ENCODE data around the gene TUT1.

Gene TUT1

DNA sequence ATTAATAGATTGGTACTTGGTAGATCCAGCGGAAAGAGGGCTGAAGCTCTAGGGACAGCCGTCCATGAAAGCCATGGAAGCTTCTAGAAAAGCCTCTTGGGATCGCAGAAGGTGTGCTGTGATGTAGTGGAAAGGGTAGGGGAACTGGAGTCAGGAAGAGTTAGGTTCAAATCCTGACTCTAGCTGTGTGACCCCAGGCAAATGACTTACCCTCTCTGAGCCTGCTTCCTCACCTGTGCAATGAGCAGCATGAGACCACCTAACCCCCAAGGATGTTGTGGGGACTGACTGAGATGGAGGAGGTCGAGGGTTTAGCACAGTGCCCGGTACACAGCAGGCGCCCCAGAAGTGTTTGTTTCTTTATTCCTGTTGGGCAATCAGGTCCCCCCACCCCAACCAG lies 19.1 kb upstream of the TUT1 start:
- H3K4me3 ChIP-seq (ENCODE audit: low read depth, low read length) = no peak overlapping the region

GRCh38 chr11:62608776-62609175 lies 17.5 kb upstream of the TUT1 start:
- no peak for TF ChIP-seq CTCF (IDR thresholded peaks at IDR 0.05; ENCODE audit: low read depth, low read length)
- H3K4me3 ChIP-seq (ENCODE audit: low read depth, low read length) = no peak overlapping the region

More for the DNA sequence above, 19.1 kb upstream of the TUT1 start:
- TF ChIP-seq CTCF (IDR thresholded peaks at IDR 0.05; ENCODE audit: low read depth, low read length) = no peak

DNA sequence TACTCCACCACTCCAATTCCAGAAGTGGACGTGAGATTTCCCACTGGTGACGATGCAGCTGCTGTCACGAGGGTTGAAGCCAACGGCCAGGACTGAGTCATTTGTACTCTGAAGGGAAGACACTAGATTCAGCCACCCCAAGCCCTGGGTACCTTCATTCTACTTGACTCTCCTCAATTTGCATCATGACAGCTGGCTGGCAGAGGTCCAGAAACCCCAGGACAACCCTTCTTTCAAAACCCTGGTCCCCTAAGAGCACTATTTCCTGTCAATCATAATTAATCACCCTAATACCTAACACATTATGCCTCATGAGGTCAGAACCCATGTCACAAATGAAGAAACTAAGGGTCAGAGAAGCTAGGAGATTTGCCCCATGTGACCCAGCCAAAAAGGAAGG lies 16.4 kb upstream of the TUT1 start:
- no peak for TF ChIP-seq CTCF (IDR thresholded peaks at IDR 0.05; ENCODE audit: low read depth, low read length)
- no peak overlapping the region for H3K4me3 ChIP-seq (ENCODE audit: low read depth, low read length)

DNA sequence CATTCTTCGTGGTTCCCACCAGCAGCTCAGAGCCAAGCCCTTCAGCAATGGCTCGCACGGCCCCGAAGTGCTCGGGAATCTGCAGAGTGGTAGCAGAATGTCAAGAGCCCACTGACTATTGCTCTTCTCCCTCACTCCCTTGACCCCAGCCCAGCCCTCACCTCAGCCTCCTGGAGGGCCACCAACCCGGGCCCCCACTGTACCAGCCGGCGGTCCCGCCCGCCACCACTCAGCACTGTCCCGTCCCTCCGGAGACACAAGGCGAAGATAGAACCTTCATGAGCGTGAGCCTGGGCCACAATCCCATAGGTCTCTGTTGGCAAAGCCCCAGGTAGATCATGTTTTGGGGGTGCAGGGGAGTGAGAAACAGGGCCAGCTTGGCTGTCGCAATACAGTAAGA lies 14.6 kb upstream of the TUT1 start:
- TF ChIP-seq CTCF (IDR thresholded peaks at IDR 0.05; ENCODE audit: low read depth, low read length) = no peak
- no peak overlapping the region for H3K4me3 ChIP-seq (ENCODE audit: low read depth, low read length)

GRCh38 chr11:62605467-62605866 lies 14.1 kb upstream of the TUT1 start:
- no peak overlapping the region for H3K4me3 ChIP-seq (ENCODE audit: low read depth, low read length)
- TF ChIP-seq CTCF (IDR thresholded peaks at IDR 0.05; ENCODE audit: low read depth, low read length) = no peak

- TF ChIP-seq CTCF (IDR thresholded peaks at IDR 0.05; ENCODE audit: low read depth, low read length) = no peak
- no peak overlapping the region for H3K4me3 ChIP-seq (ENCODE audit: low read depth, low read length)
These were observed 13.3 kb upstream of the TUT1 start for GRCh38 chr11:62604460-62605120.

DNA sequence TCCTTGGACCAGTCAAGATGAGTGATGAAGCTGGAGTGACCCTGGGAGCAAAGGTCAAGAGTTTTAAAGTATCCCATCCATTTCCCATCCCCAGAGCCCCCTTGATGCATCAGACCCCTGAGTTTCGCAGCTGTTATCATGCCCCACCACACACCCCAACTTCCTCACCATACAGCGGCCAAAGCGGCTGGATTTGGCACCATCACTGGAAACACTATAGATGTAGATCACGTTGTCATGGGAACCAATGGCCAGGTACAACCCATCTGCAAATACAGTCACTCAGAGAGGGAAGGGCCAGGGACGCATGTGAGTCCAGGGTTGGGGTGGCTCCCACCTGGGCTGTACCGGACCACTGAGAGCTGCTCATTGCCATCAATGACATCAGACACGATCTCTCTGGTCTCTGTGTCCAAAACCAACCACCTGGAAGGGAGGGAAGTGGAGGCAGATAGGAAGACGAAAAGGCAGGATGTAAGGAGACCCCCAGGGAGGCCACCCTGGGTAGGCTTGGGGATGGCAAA lies 12.5 kb upstream of the TUT1 start:
- no peak for TF ChIP-seq CTCF (IDR thresholded peaks at IDR 0.05; ENCODE audit: low read depth, low read length)

More for the DNA sequence above, 12.5 kb upstream of the TUT1 start:
- H3K4me3 ChIP-seq (ENCODE audit: low read depth, low read length) = no peak overlapping the region
